GM21367 (cell line): ENCODE measurements around the gene PLEKHA8.

ENCODE experiments used
- ATAC-seq: cut with Tn5 transposase; IDR thresholded peaks from one replicate; pipeline ENCODE4 v1.9.1; 2021; ENCODE audit not compliant: unreplicated experiment

The PLEKHA8 gene

GRCh38 chr7:30143748-30144251 lies 115.6 kb downstream of the PLEKHA8 start:
- no peak for ATAC-seq

DNA sequence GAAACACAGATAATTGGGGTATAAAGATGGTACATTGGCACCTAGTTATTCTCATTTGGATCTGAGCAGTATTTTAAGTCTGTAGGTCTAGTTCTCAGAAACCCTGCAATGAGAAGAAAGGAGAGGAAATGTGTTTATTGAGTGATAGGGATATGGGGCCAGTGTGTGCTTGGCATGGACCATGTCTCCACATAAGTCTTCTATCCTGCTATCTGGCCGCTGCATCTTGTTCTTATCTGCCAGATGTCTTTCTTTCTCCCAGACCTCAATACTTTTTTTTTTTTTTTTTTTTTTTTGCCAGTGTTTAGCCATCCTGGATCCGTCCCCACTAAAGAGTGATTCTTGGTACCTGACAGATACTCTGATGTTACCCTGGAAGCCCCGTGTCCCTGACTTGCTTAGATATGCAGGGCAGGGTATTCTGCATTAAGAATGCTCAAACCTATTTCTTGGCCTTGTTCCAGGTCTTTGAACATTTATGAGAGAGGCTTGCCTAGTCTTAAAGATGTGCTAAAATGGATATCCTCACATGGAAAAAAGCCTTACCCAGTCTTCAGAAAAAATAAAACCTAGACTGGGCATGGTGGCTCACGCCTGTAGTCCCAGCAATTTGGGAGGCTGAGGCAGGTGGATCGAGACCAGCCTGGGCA lies 116.6 kb downstream of the PLEKHA8 start:
- ATAC-seq = no peak

DNA sequence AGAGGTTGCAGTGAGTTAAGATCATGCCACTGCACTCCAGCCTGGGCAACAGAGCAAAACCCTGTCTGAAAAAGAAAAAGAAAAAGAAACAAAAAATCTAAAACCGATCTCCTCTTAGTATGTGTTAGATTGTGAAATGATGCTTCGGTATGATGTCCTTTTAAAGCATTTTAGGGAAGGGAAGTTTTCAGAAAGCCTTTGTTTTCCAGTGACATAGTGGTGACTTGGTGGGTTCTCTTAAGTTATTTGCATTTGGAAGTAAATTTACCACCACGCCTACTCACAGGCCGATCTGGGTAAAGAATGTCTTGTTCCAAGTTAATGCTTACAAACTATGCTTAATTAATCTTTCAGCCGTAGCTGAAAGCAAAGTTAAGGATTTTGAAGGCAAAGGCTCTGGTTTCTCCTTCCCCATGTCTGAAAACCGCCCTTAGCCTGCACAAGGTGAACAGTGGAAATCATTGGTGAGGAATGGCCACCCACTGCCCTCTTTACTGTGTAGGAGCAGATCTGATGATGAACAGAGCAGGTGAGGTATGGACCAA lies 117.3 kb downstream of the PLEKHA8 start:
- no peak for ATAC-seq

DNA sequence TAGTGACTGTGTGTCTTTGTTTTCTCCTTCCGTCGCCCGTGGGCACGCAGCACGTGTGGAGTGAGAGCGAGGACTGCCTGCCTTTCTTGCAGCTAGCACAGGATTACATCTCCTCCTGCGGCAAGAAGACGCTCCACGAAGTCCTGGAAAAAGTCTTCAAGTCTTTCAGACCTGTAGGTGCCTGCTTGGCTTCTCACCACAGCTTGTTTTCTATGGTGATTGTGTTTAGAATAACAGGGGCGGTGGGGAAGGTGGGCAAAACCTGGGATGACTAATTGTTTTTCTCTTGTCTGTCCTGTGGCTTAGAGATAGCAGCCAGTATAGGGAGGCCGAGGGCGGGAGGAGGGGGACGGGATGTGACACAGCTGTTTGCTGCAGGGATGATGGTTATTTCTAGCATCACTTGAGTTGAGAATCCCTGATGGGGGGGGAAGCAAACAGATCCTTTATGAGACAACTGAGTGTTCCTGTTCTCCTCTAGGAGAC lies 118.0 kb downstream of the PLEKHA8 start:
- no peak for ATAC-seq

GRCh38 chr7:30147223-30147622 lies 119.0 kb downstream of the PLEKHA8 start:
- no peak for ATAC-seq

GRCh38 chr7:30147785-30148184 lies 119.6 kb downstream of the PLEKHA8 start:
- ATAC-seq = no peak

- ATAC-seq = no peak
Observed at GRCh38 chr7:30148426-30148825, 120.2 kb downstream of the PLEKHA8 start.

- ATAC-seq = no peak
Observed at GRCh38 chr7:30148951-30149459, 120.8 kb downstream of the PLEKHA8 start.

GRCh38 chr7:30149640-30150272 lies 121.5 kb downstream of the PLEKHA8 start:
- ATAC-seq = no peak

- ATAC-seq = no peak
Observed at GRCh38 chr7:30150711-30151110, 122.5 kb downstream of the PLEKHA8 start.

DNA sequence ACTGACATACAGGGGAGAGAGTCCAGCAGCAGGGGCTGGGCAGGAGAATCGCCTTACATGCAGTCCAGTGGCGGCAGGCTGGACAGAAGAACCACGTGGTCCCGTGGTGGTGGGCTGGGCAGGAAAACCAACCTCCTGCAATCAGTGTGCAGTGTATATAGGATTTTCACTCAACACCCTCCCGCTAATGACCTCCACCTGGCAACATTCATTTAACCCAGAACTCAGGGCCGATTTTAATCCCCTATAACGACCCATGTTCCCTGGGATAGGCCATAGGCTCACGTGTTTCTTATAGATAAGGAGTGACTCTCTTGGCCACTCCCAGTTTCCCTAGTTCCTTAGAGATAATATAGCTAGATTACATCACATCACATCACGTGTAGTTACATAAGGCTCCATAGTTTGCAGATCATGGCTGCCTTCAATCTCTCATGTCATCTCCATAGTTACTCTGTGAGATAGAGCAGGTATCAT lies 125.9 kb downstream of the PLEKHA8 start:
- no peak for ATAC-seq

DNA sequence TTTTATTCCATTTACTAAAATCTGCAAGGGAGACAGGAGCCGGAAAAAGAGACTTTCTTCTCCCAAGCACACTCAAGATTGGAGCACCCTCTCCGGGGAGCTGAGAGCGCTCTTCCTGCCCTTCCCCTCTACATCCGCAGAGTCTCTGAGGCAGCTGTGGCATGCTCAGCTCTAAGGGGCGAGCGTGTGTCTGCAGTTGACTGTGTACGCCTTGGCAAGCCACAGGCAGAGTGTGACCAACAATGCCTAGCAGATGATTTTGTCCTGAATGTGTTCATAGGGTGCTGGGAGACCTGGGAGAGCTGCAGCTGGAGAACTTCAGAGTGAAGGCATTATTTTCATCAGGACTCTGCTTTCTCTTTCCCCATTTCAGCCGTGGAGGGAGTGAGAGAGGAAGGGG lies 127.3 kb downstream of the PLEKHA8 start:
- no peak for ATAC-seq

- no peak for ATAC-seq
Observed at GRCh38 chr7:30157204-30157603, 129.0 kb downstream of the PLEKHA8 start.

DNA sequence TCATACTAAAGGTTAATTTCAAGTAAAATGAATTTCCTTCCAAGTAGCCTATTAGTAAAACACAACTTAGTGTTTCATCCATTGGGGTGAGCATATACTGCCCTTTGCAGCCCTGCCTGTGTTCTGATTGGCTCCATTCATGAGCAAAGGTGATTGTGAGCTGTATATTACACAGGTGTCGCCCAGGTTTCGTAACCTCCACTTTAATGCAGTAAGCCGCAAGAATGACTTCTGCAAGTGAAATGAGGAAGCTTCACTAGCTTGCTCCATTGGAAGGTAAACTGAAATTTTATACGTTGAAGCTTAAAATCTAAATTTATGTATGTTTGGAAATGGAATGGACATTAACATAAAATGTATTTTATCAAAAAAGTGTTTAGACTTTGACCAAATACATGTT lies 131.0 kb downstream of the PLEKHA8 start:
- no peak for ATAC-seq

DNA sequence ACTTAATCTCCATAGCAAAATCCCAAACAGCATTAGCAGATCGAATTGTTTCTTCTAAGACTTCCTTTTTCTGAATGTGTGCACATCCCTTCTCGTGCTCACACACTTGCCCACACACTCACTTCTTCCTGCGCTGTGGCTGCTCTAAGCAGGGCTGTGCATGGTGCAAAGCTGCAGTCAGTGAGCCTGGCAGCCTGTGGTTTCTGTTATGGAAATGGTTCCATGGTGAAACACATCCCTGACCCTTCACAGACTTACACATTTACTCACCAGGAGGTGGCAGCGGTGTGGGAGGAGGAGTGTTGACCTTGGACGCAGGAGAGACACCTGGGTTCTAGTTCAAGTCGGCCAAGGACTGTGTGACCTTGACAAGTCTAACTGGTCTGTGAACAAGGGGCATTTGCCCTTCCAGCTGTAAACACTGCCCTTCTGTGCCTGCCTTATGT lies 131.5 kb downstream of the PLEKHA8 start:
- ATAC-seq = no peak

GRCh38 chr7:30160329-30160728 lies 132.1 kb downstream of the PLEKHA8 start:
- ATAC-seq = no peak

DNA sequence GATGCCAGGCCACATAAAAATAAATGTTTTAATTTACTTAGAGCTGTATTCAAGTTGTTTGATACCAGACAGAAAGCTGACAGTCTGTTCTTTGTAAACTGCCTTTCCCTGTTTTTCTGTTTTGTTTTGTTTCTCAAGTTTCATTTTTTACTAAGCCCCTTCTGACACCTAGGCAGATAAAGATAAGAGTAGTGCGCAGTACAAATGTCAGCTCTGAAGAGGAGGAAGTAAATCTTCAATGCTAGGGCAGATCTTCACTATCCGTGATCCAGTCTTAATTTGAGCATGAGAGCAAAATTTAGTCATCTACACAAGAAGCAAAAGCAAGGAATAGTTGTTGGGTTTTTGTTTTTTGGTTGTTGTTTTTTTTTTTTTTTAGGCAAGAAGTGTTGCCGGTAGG lies 133.9 kb downstream of the PLEKHA8 start:
- no peak for ATAC-seq

- ATAC-seq = no peak
Observed at GRCh38 chr7:30162622-30163124, 134.5 kb downstream of the PLEKHA8 start.

DNA sequence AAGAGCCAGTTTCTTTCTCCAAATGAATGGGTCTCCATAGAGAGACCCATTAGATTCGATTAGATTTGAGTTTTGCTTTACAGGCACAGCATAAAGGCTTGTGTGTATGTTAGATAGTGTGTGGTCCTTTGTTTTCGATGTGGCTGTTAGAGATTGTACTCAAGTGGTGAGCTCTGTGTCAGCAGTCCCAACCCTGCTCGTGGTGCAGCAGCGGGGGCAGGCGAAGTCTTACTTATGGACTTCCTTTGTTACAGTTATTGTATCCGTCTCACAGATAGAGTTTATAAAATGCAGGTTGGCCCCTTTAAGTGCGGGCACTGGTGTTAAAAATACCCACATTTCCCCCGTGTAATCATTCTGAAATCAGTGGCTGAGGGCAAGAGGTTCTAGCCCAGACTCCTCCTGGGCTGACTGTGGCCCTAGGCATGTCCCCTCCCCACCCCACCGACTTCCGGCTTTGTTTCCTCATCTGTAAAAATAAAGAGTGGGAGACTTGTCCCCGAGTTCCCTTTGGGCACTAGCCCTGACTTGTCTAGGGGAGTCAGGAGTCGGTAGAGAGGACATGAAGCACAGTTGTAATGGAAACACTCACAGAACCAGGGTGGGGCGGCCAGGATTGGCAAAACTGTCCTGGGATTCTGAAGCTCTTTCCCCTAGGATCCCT lies 135.2 kb downstream of the PLEKHA8 start:
- no peak for ATAC-seq

DNA sequence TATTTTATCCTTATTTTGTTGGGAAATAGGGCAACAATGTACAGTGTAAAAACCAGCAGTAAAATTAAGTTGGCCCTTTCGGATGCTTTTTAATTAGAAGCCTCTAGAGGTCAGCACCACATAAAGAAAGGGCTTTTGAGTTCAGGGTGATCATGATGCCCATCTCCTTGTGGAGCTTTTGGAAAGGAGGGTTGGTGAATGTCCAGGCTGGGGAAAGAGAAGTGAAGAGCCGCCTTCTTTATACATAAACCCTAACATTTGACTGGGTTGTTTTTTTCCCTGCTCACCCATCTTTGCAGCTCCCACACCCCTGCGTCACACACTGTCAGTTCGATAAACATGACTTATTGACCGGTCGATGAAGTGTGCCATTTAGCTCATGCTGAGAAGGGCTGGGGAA lies 136.4 kb downstream of the PLEKHA8 start:
- no peak for ATAC-seq

- no peak for ATAC-seq
Observed at GRCh38 chr7:30165590-30165989, 137.4 kb downstream of the PLEKHA8 start.
